GM21423 (cell line): ENCODE data around the gene CACUL1.
"Not testable (repeated sequence)": the region's sequence is repeated elsewhere in the genome, so short reads cannot be mapped to it uniquely, and the experiment has no call there.

ENCODE experiments used
- ATAC-seq: cut with Tn5 transposase; IDR thresholded peaks from one replicate; pipeline ENCODE4 v1.9.1; 2021; ENCODE audit warnings: mild to moderate bottlenecking, moderate library complexity; ENCODE audit not compliant: unreplicated experiment

The CACUL1 gene

GRCh38 chr10:118658168-118658567, 96.6 kb downstream of the CACUL1 start:
- not testable (repeated sequence) for ATAC-seq

GRCh38 chr10:118645294-118645693, 109.5 kb downstream of the CACUL1 start:
- not testable (repeated sequence) for ATAC-seq

GRCh38 chr10:118642228-118642627, 112.5 kb downstream of the CACUL1 start:
- no peak for ATAC-seq

- ATAC-seq = no peak
Observed at GRCh38 chr10:118638680-118639079, 116.1 kb downstream of the CACUL1 start.

- ATAC-seq = no peak
Observed at GRCh38 chr10:118635674-118636402, 118.9 kb downstream of the CACUL1 start.

- no peak for ATAC-seq
Observed at GRCh38 chr10:118633786-118634185, 121.0 kb downstream of the CACUL1 start.

- ATAC-seq = no peak
Observed at GRCh38 chr10:118629211-118629610, 125.6 kb downstream of the CACUL1 start.

GRCh38 chr10:118628397-118628796, 126.4 kb downstream of the CACUL1 start:
- no peak for ATAC-seq

GRCh38 chr10:118626953-118627352, 127.8 kb downstream of the CACUL1 start:
- no peak for ATAC-seq
